ENCODE measurements around the gene MYOZ3. TPM values are rescaled to one million over a fixed set of nuclear protein-coding genes. Genes with fewer than 3 reads are reported as not detected.
A peak's percentile ranks its signal among the peaks of the same experiment; 100 is the strongest.

Gene MYOZ3
- polyA plus RNA-seq, 1 donor, result 3.0 TPM

DNA sequence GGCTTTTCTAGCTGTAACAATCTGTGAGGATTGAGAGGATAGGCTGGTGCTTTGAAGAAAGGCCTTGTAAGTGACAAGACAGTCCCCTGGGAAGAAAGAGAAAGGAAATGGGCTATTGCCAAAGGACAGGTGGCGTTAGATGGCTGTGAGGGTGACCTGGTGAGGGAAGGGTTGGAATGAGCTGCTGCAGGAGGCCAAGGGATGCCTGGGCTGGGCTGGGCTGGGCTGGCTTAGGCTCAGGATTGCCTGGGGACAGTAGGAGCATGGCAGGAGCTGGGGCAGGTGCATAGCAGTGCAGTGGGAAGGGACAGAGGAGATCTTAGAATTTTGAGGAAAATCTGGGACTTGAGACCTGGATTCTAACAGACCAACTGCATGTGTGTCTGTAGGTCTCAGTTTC, 9.7 kb upstream of the MYOZ3 start:
- no peaks in the 10 kb centered on the region for H3K27me3 ChIP-seq (ENCODE audit: control insufficient read depth, insufficient read depth, low read length)
- DNase-seq, result no peak
- H3K9me3 ChIP-seq (ENCODE audit: control insufficient read depth, low read depth, low read length), result no peaks in the 10 kb centered on the region
- no peak overlapping the region for H3K4me3 ChIP-seq (ENCODE audit: low read length)
- H3K27ac ChIP-seq (ENCODE audit: low read length), result no peak overlapping the region
- H3K36me3 ChIP-seq (ENCODE audit: control insufficient read depth, insufficient read depth, low read length), result peaks cover 58% of the 10 kb centered on the region
- WGBS (ENCODE audit: insufficient coverage, low lambda C conversion rate), result no CpG with 5 or more reads among the region's 1 CpG
- H3K4me1 ChIP-seq (ENCODE audit: control insufficient read depth, insufficient read depth, low read length), result peaks cover 8% of the 10 kb centered on the region

DNA sequence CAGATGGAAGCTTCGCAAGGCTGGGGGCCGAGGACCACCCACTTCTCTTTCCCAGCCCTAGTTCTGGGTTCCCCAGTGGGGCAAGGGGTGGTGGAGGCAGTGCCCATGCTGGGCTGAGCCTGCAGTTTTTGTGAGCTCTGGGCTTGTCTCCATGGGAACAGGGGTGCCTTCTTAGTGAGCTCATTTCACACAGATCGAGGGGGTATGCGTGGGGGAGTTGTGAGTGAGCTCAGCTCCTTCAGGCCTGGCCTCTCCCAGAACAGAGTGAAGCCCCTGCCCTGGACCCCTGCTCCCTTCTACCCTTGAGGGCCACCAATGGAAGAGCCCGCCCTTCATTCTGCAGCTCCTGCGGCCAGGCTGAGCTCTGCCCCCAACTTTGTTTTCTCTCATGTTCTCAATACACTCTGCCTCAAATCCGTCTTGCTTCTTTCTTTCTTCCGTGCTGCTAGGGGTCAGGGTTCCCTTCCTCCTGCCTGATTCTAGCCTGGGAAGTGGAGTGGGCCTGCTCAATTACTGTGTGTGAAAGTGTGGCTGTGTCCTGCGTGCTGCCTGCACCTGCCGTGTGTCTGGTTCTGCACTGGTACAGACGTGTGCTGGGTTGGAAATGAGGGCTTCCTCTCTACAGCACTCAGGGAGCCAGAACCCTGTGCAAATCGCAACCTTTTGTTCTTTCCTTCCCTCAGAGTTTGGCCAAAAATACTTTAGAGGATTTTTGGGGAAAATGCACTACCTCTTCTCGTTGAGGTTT, 9.0 kb upstream of the MYOZ3 start:
- WGBS (ENCODE audit: insufficient coverage, low lambda C conversion rate), result 51% methylated on average over 3 of the region's 13 CpGs
- H3K27me3 ChIP-seq (ENCODE audit: control insufficient read depth, insufficient read depth, low read length), result no peaks in the 10 kb centered on the region

DNA sequence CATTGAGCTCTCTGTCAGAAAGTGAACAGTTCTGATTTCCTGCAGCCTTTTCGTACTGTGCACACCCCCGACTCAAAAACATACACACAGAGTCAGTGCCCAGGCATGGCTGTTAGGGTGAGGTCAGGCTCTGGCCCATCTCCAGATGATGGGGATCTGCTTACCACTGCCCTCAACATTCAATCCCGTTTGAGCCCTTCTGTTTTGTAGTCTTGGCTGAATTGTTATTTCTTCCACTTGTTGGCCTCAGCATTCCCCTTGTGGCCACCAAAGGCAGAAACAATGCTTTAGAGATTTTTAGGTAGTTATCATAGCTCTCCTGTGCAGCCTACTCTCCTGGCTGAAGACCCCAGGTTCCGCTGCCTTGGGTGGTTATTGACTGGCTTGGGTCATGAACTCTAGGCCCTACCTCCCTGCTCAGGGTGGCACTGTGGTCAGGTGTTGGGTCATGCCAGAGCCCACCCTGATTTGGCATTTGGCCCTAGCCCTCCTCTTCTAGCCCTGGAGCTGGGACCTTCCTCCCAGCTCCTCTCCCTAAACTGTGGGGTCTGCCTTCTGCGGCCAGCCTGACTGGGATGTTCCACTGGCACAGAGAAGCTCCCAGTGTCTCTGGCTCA, 7.8 kb upstream of the MYOZ3 start:
- H3K4me1 ChIP-seq (ENCODE audit: control insufficient read depth, insufficient read depth, low read length), result peaks cover 14% of the 10 kb centered on the region
- no peaks in the 10 kb centered on the region for H3K27me3 ChIP-seq (ENCODE audit: control insufficient read depth, insufficient read depth, low read length)
- no peak overlapping the region for H3K27ac ChIP-seq (ENCODE audit: low read length)
- no CpG with 5 or more reads among the region's 5 CpGs for WGBS (ENCODE audit: insufficient coverage, low lambda C conversion rate)
- no peak for DNase-seq
- no peaks in the 10 kb centered on the region for H3K9me3 ChIP-seq (ENCODE audit: control insufficient read depth, low read depth, low read length)
- no peak overlapping the region for H3K4me3 ChIP-seq (ENCODE audit: low read length)
- peaks cover 50% of the 10 kb centered on the region for H3K36me3 ChIP-seq (ENCODE audit: control insufficient read depth, insufficient read depth, low read length)

More for the DNA sequence above, 9.0 kb upstream of the MYOZ3 start:
- no peaks in the 10 kb centered on the region for H3K9me3 ChIP-seq (ENCODE audit: control insufficient read depth, low read depth, low read length)
- DNase-seq, result no peak
- H3K36me3 ChIP-seq (ENCODE audit: control insufficient read depth, insufficient read depth, low read length), result peaks cover 58% of the 10 kb centered on the region
- H3K4me3 ChIP-seq (ENCODE audit: low read length), result no peak overlapping the region
- H3K4me1 ChIP-seq (ENCODE audit: control insufficient read depth, insufficient read depth, low read length), result peaks cover 10% of the 10 kb centered on the region
- H3K27ac ChIP-seq (ENCODE audit: low read length), result no peak overlapping the region

DNA sequence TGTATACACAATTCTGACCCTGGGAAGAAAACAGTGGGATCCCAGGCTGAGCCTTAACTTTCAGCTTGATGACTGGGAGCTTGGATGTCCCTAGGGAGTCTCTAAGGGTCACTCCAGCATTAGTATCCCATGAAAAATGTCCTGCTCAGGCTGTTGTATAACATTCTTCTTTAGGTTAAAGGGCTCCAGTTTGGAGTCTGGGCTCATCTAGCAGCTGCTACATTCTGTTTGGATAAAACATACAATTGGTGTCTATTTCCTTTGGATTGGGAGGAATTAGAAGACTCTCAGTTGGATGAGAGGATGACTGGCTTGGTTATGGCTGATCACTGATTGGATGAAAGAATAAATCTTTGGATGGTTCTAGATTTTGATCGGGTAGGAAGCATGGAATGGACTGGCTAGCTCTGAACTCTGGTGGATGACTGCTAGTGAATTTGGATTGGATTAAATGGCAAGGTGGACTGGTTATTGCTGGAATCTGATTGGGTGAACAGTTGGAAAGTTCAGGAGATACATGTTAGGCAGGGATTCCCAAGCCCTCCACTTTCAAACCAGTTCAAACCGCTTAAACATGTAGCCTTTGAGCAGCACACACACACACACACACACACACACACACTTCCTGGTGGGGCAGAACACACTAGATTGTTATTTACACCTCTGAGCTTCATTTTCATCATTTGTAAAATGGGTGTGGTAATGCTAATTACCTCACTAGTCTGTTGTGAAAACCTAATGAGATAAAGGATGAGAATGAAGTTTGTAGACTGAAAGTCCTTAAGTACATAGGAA, 7.1 kb upstream of the MYOZ3 start:
- WGBS (ENCODE audit: insufficient coverage, low lambda C conversion rate), result no CpG with 5 or more reads among the region's 2 CpGs
- Histone ChIP-seq H3K4me3 (ENCODE audit: low read length) (no peak overlapping the region), H3K36me3 (ENCODE audit: control insufficient read depth, insufficient read depth, low read length) (peaks cover 43% of the 10 kb centered on the region), H3K27ac (ENCODE audit: low read length) (no peak overlapping the region), H3K4me1 (ENCODE audit: control insufficient read depth, insufficient read depth, low read length) (peaks cover 14% of the 10 kb centered on the region), H3K9me3 (ENCODE audit: control insufficient read depth, low read depth, low read length) (no peaks in the 10 kb centered on the region), H3K27me3 (ENCODE audit: control insufficient read depth, insufficient read depth, low read length) (no peaks in the 10 kb centered on the region)
- DNase-seq, result no peak

DNA sequence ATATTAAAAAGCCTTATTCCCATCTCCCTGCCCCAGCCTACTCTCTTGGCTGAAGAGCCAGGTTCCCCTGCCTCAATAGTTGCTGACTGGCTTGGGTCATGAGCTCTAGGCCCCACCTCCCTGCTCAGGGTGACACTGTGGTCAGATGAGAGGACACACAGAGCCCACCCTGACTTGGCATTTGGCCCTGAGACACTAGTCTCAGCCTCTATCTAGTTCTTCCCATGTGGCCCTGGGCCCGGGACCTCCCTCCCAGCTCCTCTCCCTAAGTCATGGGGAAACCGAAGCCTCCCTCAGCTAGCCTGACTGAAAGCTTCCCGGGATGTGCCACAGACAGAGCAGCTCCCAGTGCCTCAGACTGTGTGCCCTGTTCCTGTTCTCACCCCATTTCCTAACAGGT, 5.8 kb upstream of the MYOZ3 start:
- Histone ChIP-seq H3K36me3 (ENCODE audit: control insufficient read depth, insufficient read depth, low read length) (peaks cover 30% of the 10 kb centered on the region), H3K27me3 (ENCODE audit: control insufficient read depth, insufficient read depth, low read length) (no peaks in the 10 kb centered on the region), H3K9me3 (ENCODE audit: control insufficient read depth, low read depth, low read length) (no peaks in the 10 kb centered on the region), H3K4me3 (ENCODE audit: low read length) (no peak overlapping the region), H3K4me1 (ENCODE audit: control insufficient read depth, insufficient read depth, low read length) (peaks cover 14% of the 10 kb centered on the region), H3K27ac (ENCODE audit: low read length) (no peak overlapping the region)
- DNase-seq, result no peak
- WGBS (ENCODE audit: insufficient coverage, low lambda C conversion rate), result no CpG with 5 or more reads among the region's 3 CpGs

DNA sequence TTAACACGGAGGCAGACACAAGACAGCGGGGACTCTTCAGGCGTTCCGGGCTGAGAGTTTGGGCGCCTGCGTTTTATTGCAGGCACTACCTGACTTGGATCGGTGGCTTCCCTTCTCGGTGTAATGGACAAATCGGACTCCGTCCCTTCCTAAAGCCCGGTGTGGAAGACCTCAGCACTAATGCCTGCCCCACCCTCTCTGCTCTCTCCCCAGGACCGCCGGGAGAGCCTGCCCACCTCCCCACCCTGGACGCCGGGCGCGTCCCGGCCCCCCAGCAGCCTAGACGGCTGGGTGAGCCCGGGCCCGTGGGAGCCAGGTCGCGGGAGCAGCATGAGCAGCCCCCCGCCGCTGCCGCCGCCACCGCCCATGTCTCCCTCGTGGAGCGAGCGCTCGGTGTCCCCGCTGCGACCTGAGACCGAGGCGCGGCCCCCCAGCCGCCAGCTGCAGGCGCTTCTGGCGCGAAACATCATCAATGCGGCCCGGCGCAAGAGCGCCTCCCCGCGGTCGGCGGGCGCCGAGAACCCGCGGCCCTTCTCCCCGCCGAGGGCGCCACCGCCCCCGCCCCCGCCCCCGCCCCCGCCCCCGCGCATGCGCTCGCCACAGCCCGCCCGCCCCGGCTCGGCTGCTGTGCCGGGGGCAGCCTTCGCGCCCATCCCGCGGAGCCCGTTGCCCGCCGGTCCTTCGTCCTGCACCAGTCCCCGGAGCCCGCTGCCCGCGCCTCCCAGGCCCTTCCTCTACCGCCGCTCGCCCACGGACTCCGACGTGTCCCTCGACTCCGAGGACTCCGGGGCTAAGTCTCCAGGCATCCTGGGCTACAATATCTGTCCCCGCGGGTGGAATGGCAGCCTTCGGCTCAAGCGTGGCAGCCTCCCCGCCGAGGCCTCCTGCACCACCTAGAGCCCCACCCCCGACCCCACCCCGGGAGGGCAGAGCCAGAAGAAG, 4.6 kb upstream of the MYOZ3 start:
- peak; percentile 74 to 80 for DNase-seq
- no CpG with 5 or more reads among the region's 99 CpGs for WGBS (ENCODE audit: insufficient coverage, low lambda C conversion rate)
- H3K27ac ChIP-seq (ENCODE audit: low read length), result no peak overlapping the region

DNA sequence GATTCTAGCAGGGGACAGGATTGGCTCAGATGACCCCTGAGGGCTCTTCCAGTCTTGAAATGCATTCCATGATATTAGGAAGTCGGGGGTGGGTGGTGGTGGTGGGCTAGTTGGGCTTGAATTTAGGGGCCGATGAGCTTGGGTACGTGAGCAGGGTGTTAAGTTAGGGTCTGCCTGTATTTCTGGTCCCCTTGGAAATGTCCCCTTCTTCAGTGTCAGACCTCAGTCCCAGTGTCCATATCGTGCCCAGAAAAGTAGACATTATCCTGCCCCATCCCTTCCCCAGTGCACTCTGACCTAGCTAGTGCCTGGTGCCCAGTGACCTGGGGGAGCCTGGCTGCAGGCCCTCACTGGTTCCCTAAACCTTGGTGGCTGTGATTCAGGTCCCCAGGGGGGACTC, 2.9 kb upstream of the MYOZ3 start:
- Histone ChIP-seq H3K36me3 (ENCODE audit: control insufficient read depth, insufficient read depth, low read length) (peaks cover 3% of the 10 kb centered on the region), H3K27me3 (ENCODE audit: control insufficient read depth, insufficient read depth, low read length) (peaks cover 10% of the 10 kb centered on the region), H3K9me3 (ENCODE audit: control insufficient read depth, low read depth, low read length) (no peaks in the 10 kb centered on the region), H3K4me1 (ENCODE audit: control insufficient read depth, insufficient read depth, low read length) (peaks cover 8% of the 10 kb centered on the region), H3K4me3 (ENCODE audit: low read length) (no peak overlapping the region), H3K27ac (ENCODE audit: low read length) (no peak overlapping the region)
- WGBS (ENCODE audit: insufficient coverage, low lambda C conversion rate), result no CpG with 5 or more reads among the region's 4 CpGs
- DNase-seq, result no peak

More for the DNA sequence above, 4.6 kb upstream of the MYOZ3 start:
- Histone ChIP-seq H3K4me3 (ENCODE audit: low read length) (peak overlapping the region; percentile 47), H3K9me3 (ENCODE audit: control insufficient read depth, low read depth, low read length) (no peaks in the 10 kb centered on the region), H3K4me1 (ENCODE audit: control insufficient read depth, insufficient read depth, low read length) (peaks cover 12% of the 10 kb centered on the region), H3K27me3 (ENCODE audit: control insufficient read depth, insufficient read depth, low read length) (peaks cover 5% of the 10 kb centered on the region), H3K36me3 (ENCODE audit: control insufficient read depth, insufficient read depth, low read length) (peaks cover 18% of the 10 kb centered on the region)

DNA sequence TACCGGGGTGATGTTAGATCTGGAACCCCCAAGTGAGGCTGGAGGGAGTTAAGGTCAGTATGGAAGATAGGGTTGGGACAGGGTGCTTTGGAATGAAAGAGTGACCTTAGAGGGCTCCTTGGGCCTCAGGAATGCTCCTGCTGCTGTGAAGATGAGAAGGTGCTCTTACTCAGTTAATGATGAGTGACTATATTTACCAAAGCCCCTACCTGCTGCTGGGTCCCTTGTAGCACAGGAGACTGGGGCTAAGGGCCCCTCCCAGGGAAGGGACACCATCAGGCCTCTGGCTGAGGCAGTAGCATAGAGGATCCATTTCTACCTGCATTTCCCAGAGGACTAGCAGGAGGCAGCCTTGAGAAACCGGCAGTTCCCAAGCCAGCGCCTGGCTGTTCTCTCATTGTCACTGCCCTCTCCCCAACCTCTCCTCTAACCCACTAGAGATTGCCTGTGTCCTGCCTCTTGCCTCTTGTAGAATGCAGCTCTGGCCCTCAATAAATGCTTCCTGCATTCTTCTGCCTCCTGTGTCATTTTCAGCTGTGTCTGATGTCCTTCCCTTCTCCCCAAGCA, 2.3 kb upstream of the MYOZ3 start:
- DNase-seq, result no peak
- H3K36me3 ChIP-seq (ENCODE audit: control insufficient read depth, insufficient read depth, low read length), result peaks cover 2% of the 10 kb centered on the region
- H3K27me3 ChIP-seq (ENCODE audit: control insufficient read depth, insufficient read depth, low read length), result peaks cover 10% of the 10 kb centered on the region
- peaks cover 8% of the 10 kb centered on the region for H3K4me1 ChIP-seq (ENCODE audit: control insufficient read depth, insufficient read depth, low read length)
- no peak overlapping the region for H3K4me3 ChIP-seq (ENCODE audit: low read length)
- no peak overlapping the region for H3K27ac ChIP-seq (ENCODE audit: low read length)
- 100% methylated on average over 1 of the region's 3 CpGs for WGBS (ENCODE audit: insufficient coverage, low lambda C conversion rate)
- no peaks in the 10 kb centered on the region for H3K9me3 ChIP-seq (ENCODE audit: control insufficient read depth, low read depth, low read length)

DNA sequence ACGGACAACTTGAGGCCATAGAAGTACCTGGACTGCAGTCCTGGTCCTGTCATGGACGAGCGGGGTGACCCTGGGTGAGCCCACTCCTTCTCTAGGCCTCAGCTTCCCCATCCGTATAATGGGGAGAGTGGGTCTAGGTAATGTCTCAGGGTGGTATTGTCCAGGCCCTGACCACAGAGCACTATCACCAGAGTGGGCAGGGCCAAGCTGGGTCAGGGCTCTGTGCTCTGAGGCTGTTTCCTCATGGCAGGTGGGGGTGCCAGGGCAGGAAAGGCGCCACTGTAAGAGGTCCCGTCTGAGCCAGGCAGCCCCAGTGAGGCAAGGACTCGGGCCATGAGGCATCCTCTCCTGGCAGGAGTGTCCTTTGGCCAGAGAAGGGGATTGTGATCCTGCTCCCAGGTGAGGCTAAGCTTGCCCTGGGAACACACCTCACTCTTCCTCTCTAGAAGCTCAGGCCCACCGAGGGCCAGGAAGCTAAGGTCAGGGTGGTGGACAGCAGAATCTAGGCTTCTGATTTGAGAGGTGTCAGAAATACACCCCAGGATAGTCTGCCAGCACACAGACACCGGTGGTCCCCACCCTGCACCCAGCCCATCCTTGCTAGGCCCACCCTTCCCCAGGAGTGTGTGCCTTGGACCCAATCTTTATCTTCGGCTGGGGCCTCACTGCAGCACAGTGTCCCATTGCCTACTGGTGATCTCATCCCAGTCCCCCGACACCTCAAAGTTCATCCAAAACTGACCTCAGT, 1.5 kb upstream of the MYOZ3 start:
- WGBS (ENCODE audit: insufficient coverage, low lambda C conversion rate), result 80% methylated on average over 2 of the region's 11 CpGs
- no peak for DNase-seq
- Histone ChIP-seq H3K27ac (ENCODE audit: low read length) (no peak overlapping the region), H3K27me3 (ENCODE audit: control insufficient read depth, insufficient read depth, low read length) (peaks cover 10% of the 10 kb centered on the region), H3K4me1 (ENCODE audit: control insufficient read depth, insufficient read depth, low read length) (peaks cover 8% of the 10 kb centered on the region), H3K9me3 (ENCODE audit: control insufficient read depth, low read depth, low read length) (no peaks in the 10 kb centered on the region), H3K4me3 (ENCODE audit: low read length) (no peak overlapping the region), H3K36me3 (ENCODE audit: control insufficient read depth, insufficient read depth, low read length) (no peaks in the 10 kb centered on the region)

Measured in large intestine (tissue), 3 donors.